ENCODE measurements around the gene PCDH7. TPM values are rescaled to one million over a fixed set of nuclear protein-coding genes. Genes with fewer than 3 reads are reported as not detected.

The PCDH7 gene
- total RNA-seq, 1 experiment from 2014 or later, result 16.8 TPM

GRCh38 chr4:30744386-30744785 is 24.2 kb downstream of the PCDH7 start:
- Mint-ChIP-seq H3K27me3 (ENCODE audit: low read depth) (no peaks in the 10 kb centered on the region), H3K9me3 (no peaks in the 10 kb centered on the region), H3K4me3 (no peak overlapping the region), H3K27ac (no peak overlapping the region), H3K4me1 (0 out of 4 replicates have a peak, but pooled peaks cover 0 to 6% of the 10 kb centered on the region in 2 experiments), H3K36me3 (ENCODE audit: insufficient read depth in 1 of 3, low read depth in 3 of 3) (no peaks in the 10 kb centered on the region)
- H2BK15ac ChIP-seq (ENCODE audit: low read depth, low read length), result no peak overlapping the region
- no peak for TF ChIP-seq CTCF (conservative IDR thresholded peaks at IDR 0.05)
- H4K8ac ChIP-seq (replicated peaks; ENCODE audit: insufficient read length, low read depth, low read length), result no peak overlapping the region
- H2BK20ac ChIP-seq (ENCODE audit: low read depth, low read length, poor library complexity, severe bottlenecking), result no peak overlapping the region
- H2BK120ac ChIP-seq (ENCODE audit: low read depth, low read length, poor library complexity, severe bottlenecking), result no peak overlapping the region
- H3K79me2 ChIP-seq (ENCODE audit: insufficient read depth, low read length), result no peaks in the 10 kb centered on the region
- no peaks in the 10 kb centered on the region for H3K79me1 ChIP-seq (ENCODE audit: insufficient read depth, low read depth, low read length, poor library complexity, severe bottlenecking)
- no peak overlapping the region for H3K4me2 ChIP-seq (ENCODE audit: insufficient read depth, insufficient read length, low read length)
- no peak overlapping the region for H3K4ac ChIP-seq (ENCODE audit: low read depth, low read length)
- no peaks in the 10 kb centered on the region for H3K27me3 ChIP-seq (ENCODE audit: insufficient read depth, low read length)
- no peaks in the 10 kb centered on the region for H4K20me1 ChIP-seq (ENCODE audit: control insufficient read depth, insufficient read depth, insufficient read length)
- no peak overlapping the region for H3K14ac ChIP-seq (ENCODE audit: insufficient read depth, low read length)
- no peaks in the 10 kb centered on the region for H3K9me3 ChIP-seq (ENCODE audit: control insufficient read depth, low read depth, low read length)
- H3K23ac ChIP-seq (ENCODE audit: insufficient read length, low read depth, low read length), result no peak overlapping the region
- H3K23me2 ChIP-seq (ENCODE audit: insufficient read length, low read depth, low read length, poor library complexity, severe bottlenecking), result no peaks in the 10 kb centered on the region
- H2BK5ac ChIP-seq (ENCODE audit: insufficient read length, low read length), result no peak overlapping the region
- H3K56ac ChIP-seq (ENCODE audit: insufficient read length, low read depth, low read length), result no peak overlapping the region
- no peak overlapping the region for H3K9ac ChIP-seq (ENCODE audit: extremely low read depth, insufficient read length, low read length)
- H2BK12ac ChIP-seq (ENCODE audit: insufficient read length, low read depth, low read length), result no peak overlapping the region
- H3T11ph ChIP-seq (ENCODE audit: low read length), result no peak overlapping the region
- no peaks in the 10 kb centered on the region for H3K4me1 ChIP-seq (ENCODE audit: insufficient read depth, low read length)
- H3K27ac ChIP-seq (ENCODE audit: insufficient read length, low read depth, low read length), result no peak overlapping the region
- no peak overlapping the region for H4K91ac ChIP-seq (ENCODE audit: insufficient read length, low read depth, low read length)
- no peak for DNase-seq
- H4K5ac ChIP-seq (ENCODE audit: insufficient read length, low read depth, low read length), result no peak overlapping the region
- H2AK5ac ChIP-seq (ENCODE audit: insufficient read length, low read length), result no peak overlapping the region
- no peak overlapping the region for H2AFZ ChIP-seq (ENCODE audit: low read length)
- H3K18ac ChIP-seq (ENCODE audit: insufficient read length, low read depth, low read length), result no peak overlapping the region

Measured in H9 (cell line).